Retinal pigment epithelial cell (primary cell): ENCODE data around the gene PARD3.
A peak's percentile ranks its signal among the peaks of the same experiment; 100 is the strongest.
"Not testable (repeated sequence)": the region's sequence is repeated elsewhere in the genome, so short reads cannot be mapped to it uniquely, and the experiment has no call there.

ENCODE experiments used
- DNase-seq: peaks from one replicate; pipeline ENCODE4 v3.0.0-alpha.2; 2010; ENCODE audit warnings: low read depth
- H3K4me3 ChIP-seq: 2 replicates; pipeline ENCODE4 v1.5.1; 2011; ENCODE audit warnings: mild to moderate bottlenecking, low read length, control low read depth, moderate library complexity
- TF ChIP-seq, protein P1 (sequence below): conservative IDR thresholded peaks from 2 replicates; pipeline ENCODE4 v1.5.1; 2011; ENCODE audit warnings: low read depth, low read length, control low read depth, inconsistent platforms

PARD3 gene

DNA sequence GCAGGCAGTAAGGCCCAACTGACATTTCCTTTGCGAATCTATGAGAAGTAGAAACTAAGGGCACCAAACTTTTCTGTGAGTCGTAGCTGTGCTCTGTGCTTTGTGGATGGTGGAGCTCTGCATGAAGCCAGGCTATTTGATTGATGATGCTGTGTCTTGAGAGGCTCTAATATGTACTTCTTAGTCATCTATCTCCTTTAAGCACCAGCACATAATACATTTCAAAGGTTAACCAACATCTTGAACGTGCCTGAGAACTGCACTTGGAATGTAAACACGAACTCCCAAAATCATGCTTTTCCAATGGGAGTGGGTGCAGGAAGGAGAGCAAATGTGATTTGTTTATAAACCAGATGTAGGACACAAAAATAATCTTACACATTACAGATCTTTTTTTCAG is 411.6 kb downstream of the PARD3 start:
- DNase-seq: no peak
- TF ChIP-seq, protein P1, sequence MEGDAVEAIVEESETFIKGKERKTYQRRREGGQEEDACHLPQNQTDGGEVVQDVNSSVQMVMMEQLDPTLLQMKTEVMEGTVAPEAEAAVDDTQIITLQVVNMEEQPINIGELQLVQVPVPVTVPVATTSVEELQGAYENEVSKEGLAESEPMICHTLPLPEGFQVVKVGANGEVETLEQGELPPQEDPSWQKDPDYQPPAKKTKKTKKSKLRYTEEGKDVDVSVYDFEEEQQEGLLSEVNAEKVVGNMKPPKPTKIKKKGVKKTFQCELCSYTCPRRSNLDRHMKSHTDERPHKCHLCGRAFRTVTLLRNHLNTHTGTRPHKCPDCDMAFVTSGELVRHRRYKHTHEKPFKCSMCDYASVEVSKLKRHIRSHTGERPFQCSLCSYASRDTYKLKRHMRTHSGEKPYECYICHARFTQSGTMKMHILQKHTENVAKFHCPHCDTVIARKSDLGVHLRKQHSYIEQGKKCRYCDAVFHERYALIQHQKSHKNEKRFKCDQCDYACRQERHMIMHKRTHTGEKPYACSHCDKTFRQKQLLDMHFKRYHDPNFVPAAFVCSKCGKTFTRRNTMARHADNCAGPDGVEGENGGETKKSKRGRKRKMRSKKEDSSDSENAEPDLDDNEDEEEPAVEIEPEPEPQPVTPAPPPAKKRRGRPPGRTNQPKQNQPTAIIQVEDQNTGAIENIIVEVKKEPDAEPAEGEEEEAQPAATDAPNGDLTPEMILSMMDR: no peak
- H3K4me3 ChIP-seq: no peak overlapping the region

DNA sequence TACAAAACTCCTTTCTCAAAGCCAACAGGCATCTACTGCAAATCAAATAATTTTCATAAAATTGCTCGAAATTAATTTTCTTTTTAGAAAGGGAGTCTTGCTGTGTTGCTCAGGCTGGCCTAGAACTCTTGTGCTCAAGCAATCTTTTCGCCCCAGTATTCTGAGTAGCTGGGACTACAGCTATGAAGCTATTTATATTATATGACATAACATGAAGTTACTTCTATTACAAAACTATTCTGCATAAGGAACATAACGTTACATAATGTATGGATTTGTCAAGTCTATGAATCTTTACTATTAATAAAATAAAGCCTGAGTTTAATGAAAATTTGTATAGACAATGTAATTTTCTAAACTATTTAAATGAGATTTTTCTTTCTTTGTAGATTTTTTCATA is 415.0 kb downstream of the PARD3 start:
- no peak overlapping the region for H3K4me3 ChIP-seq
- TF ChIP-seq, protein P1: no peak
- DNase-seq: no peak

DNA sequence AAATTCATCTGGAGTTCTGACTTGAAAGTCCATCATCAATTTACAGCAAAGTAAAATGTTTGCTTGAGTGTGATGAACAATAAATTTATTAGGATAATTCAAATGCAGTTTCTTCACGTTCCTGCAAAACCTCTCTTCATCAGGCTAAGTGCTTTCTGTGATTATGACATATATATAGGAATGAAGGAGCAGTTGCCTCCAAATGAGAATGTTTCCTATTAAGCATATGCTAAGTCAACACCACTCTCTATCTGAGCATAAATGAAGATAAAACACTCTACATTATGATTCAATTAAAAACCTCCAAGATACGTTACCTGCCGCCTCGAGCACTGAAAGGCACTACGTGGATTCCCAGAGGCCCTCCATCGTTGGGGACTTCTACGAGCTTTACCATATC is 416.1 kb downstream of the PARD3 start:
- TF ChIP-seq, protein P1: no peak
- no peak overlapping the region for H3K4me3 ChIP-seq
- no peak for DNase-seq

DNA sequence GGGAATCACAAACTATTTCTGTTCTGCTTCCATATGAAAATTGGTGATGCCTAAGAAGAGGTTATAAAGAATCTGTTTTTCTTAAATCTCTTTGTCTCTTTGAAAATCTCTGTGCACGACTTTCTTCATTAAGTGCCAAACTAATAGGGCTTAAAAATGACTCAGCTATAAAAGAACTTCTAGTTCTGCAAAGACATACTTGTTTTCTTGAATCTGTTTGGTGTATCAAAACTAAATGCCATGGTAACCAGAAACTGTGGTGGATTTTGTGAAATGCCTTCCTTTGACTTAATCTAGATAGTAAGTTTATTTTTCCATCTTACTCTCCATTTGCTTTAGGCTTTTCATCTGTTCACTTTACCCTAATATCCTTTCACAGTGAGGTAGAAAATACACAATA is 417.8 kb downstream of the PARD3 start:
- peak; percentile 86 for DNase-seq
- TF ChIP-seq, protein P1: no peak
- no peak overlapping the region for H3K4me3 ChIP-seq

DNA sequence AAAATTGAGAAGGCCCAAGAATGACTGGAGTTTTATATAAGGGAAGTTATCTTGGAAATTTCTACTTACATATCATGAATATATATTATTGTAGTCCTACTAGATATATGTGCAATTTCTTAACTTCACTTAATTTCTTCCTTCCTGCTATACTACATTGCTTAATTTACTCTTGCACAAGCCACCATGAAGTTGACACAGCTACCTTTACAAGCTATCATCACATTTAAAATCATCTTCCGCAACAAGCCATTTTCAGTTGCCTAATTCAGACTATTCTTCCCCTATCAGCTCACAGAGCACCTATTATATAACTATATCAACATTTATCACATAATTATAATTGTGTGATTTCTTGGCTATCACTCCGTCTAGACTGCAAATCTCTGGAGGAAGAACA is 418.4 kb downstream of the PARD3 start:
- no peak for DNase-seq
- no peak overlapping the region for H3K4me3 ChIP-seq
- TF ChIP-seq, protein P1: no peak

DNA sequence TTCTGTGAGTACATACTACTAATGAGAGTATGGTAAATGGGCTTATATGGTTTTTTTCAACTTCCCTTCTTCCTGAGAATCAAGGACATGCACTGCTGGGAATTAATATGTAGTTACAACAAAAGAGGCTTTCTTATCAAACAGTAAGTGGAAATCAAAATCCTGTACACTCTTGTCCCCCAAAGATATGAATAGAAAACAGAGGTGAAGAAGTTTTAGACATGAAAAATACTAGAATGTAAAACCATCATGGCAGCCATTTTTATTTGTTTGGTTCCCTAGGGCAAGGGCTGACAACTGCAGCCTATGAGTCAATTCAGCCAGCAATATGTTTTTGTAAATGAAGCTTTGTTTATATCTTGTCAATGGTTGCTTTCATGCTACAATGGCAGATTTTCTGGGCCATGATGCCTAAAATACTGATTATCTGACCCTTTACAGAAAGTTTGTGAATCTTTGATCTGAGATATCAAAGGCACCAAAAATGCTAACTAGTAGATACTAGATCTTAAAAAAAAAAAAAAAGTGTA is 422.4 kb downstream of the PARD3 start:
- TF ChIP-seq, protein P1: no peak
- DNase-seq: no peak
- H3K4me3 ChIP-seq: no peak overlapping the region

DNA sequence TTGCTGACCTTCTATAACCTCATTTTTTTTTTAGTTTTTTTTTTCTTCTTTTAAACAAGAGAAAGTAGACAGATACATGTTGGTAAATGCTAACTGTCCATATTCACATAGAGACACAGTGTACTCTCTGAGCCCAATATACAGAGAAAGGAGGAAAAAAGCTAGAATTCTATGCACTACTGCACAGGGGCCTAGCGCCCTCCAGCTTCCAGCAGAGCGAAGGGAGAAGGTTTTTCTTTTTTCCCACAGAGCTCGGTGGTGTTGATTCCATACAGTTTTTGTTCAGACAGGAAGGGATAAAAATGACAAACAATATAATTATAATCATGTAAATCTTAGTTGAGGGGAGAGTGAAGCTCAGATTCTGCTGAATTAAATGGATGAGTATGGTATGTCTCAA is 423.9 kb downstream of the PARD3 start:
- TF ChIP-seq, protein P1: peak; percentile 21
- not testable (repeated sequence) for DNase-seq, H3K4me3 ChIP-seq
